ENCODE data around the gene ZNF827. TPM values are rescaled to one million over a fixed set of nuclear protein-coding genes. Genes with fewer than 3 reads are reported as not detected.
A peak's percentile ranks its signal among the peaks of the same experiment; 100 is the strongest.

ZNF827 gene
- polyA plus RNA-seq, 1 donor from 2014 or later = 6.5 TPM

- peaks cover 23% of the 10 kb centered on the region for H3K27me3 Mint-ChIP-seq
- H3K36me3 Mint-ChIP-seq = no peaks in the 10 kb centered on the region
- no peak overlapping the region for H3K27ac Mint-ChIP-seq
- H3K9me3 Mint-ChIP-seq = no peaks in the 10 kb centered on the region
- no peak overlapping the region for H3K4me3 Mint-ChIP-seq
- peaks cover 6 to 11% (median 8%) of the 10 kb centered on the region in 3 donors for H3K4me1 Mint-ChIP-seq
These were observed 208.6 kb downstream of the ZNF827 start for GRCh38 chr4:145730026-145730425.

DNA sequence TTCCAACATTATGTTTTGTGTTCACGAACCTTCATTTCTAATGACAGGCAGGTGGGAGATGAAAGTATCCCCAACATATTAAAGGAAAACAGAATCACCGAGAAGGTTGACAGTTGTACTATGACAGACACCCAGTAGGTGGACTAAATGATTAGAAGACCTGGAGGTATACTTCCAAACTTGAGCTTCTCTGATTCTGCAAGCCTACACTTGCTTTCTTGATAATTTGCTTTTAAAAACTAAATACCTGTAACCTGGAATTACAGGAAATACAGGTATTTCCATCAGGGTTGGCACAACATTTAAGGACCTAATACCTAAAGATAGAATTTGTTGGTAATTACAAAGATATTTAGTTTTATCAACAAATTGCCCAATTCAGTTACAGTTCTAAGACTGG, 215.3 kb downstream of the ZNF827 start:
- H3K36me3 Mint-ChIP-seq = no peaks in the 10 kb centered on the region
- peaks cover 0 to 5% (median 2%) of the 10 kb centered on the region in 3 donors for H3K4me1 Mint-ChIP-seq
- H3K4me3 Mint-ChIP-seq = no peak overlapping the region
- peaks cover 0 to 2% (median 0%) of the 10 kb centered on the region in 3 donors for H3K9me3 Mint-ChIP-seq
- no peak overlapping the region for H3K27ac Mint-ChIP-seq
- H3K27me3 Mint-ChIP-seq = peaks cover 14% of the 10 kb centered on the region

DNA sequence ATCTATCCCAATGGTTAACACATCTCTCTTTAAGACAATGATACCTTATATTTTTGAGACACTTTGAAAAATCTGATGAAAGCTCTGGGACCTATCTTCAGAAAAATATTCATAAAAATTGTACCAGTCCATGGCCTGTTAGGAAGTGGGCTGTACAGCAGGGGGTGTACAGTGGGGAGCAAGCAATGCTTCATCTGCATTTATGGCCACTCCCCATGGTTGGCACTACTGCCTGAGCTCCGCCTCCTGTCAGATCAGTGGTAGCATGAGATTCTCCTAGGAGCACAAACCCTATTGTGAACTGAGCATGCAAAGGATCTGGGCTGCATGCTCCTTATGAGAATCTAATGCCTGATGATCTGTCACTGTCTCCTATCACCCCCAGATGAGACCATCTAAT, 216.1 kb downstream of the ZNF827 start:
- H3K27me3 Mint-ChIP-seq = peaks cover 22% of the 10 kb centered on the region
- peaks cover 2% of the 10 kb centered on the region for H3K36me3 Mint-ChIP-seq
- no peak overlapping the region for H3K27ac Mint-ChIP-seq
- H3K9me3 Mint-ChIP-seq = peaks cover 0 to 3% (median 0%) of the 10 kb centered on the region in 3 donors
- H3K4me3 Mint-ChIP-seq = no peak overlapping the region
- H3K4me1 Mint-ChIP-seq = peaks cover 0 to 5% (median 2%) of the 10 kb centered on the region in 3 donors

- H3K4me1 Mint-ChIP-seq = peaks cover 0 to 5% (median 2%) of the 10 kb centered on the region in 3 donors
- H3K27me3 Mint-ChIP-seq = peaks cover 29% of the 10 kb centered on the region
These were observed 218.0 kb downstream of the ZNF827 start for GRCh38 chr4:145720656-145721055.

DNA sequence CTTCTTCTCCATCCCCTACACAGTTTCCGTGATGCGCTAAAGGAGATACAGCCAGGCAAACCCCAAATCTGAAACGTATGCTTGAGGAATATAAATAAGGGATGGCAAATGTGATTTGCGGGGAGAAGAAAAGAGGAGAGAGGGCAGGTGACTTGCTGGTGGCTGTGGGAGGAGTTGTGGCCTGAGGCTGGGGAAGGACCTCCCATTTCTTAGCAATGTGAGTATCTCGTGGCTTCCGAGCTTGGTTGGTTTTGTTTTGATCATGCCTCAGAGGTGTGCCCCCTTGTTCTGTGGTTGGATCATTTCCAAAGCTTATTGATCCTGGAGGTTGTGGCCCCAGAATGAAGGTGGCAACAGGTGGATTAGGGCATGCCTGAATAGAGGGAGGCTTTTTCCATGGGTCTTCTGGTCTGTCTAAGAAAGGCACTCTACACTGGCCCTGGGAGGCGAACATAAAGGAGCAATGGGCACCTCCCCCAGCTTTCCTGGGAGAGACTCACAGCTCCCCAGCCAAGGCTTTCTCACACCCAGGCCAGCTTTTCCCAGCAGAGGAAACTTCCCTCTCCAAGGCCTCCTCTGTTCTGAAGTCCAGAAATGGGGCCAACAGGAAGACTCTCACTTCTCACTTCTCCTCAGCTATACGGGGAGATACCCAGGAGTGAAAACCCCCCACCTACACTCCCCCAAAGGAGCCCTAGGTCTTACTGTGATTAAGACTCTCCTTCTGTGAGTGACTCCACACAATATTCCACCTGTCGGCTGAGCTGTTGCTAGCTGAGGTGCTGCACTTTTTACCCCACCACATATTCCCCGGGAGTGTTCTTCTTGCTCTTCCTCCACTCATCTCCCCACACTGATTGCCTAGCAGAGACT, 218.6 kb downstream of the ZNF827 start:
- H3K27me3 Mint-ChIP-seq = peaks cover 29% of the 10 kb centered on the region
- H3K36me3 Mint-ChIP-seq = peaks cover 2% of the 10 kb centered on the region
- H3K27ac Mint-ChIP-seq = no peak overlapping the region
- peaks cover 0 to 5% (median 2%) of the 10 kb centered on the region in 3 donors for H3K4me1 Mint-ChIP-seq
- H3K9me3 Mint-ChIP-seq = peaks cover 0 to 3% (median 0%) of the 10 kb centered on the region in 3 donors
- H3K4me3 Mint-ChIP-seq = peak overlapping the region in 2 of 4 donors; percentile 49 to 58

More at GRCh38 chr4:145720656-145721055, 218.0 kb downstream of the ZNF827 start:
- Mint-ChIP-seq H3K9me3 (peaks cover 0 to 3% (median 0%) of the 10 kb centered on the region in 3 donors), H3K36me3 (peaks cover 2% of the 10 kb centered on the region), H3K27ac (no peak overlapping the region), H3K4me3 (peak overlapping the region in 1 of 4 donors; percentile 58)

DNA sequence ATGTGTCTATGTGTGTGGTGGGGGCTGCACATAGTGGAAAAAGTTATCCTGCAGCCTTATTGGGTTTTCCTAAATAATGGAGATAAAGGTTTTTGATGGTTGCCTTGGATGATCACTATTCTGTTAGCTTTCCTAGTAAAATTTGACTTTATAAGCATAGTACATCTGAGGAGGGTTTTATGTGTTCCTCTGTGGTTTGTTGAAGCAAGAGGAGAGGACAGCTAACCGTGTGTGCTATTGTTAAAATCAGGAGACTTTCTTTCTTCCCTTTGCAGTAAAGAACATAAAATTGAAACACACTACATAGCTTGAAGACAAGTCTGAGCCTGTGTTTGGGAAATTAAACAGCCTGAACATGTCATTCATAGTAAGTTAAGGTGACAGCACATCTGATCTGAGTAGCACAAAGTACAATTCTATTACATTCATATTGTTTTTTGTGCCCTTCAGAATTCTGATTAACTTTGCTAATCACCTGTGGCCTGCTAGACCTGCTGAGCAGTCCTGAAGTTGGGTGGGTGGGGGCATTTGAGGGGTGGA, 221.9 kb downstream of the ZNF827 start:
- Mint-ChIP-seq H3K4me3 (no peak overlapping the region), H3K27ac (no peak overlapping the region), H3K9me3 (peaks cover 3 to 14% (median 7%) of the 10 kb centered on the region in 3 donors), H3K27me3 (peaks cover 34% of the 10 kb centered on the region), H3K36me3 (peaks cover 4% of the 10 kb centered on the region), H3K4me1 (peaks cover 0 to 5% (median 2%) of the 10 kb centered on the region in 3 donors)

- H3K27ac Mint-ChIP-seq = no peak overlapping the region
- no peak overlapping the region for H3K4me3 Mint-ChIP-seq
- peaks cover 6 to 18% (median 9%) of the 10 kb centered on the region in 3 donors for H3K9me3 Mint-ChIP-seq
- H3K36me3 Mint-ChIP-seq = peaks cover 4% of the 10 kb centered on the region
- H3K27me3 Mint-ChIP-seq = peaks cover 34% of the 10 kb centered on the region
- peaks cover 0 to 5% (median 2%) of the 10 kb centered on the region in 3 donors for H3K4me1 Mint-ChIP-seq
These were observed 222.4 kb downstream of the ZNF827 start for GRCh38 chr4:145716200-145716599.

GRCh38 chr4:145709843-145710242, 228.8 kb downstream of the ZNF827 start:
- Mint-ChIP-seq H3K27ac (no peak overlapping the region), H3K36me3 (peaks cover 7% of the 10 kb centered on the region), H3K9me3 (peaks cover 6 to 30% (median 17%) of the 10 kb centered on the region in 3 donors), H3K4me3 (no peak overlapping the region), H3K4me1 (no peaks in the 10 kb centered on the region), H3K27me3 (peaks cover 5% of the 10 kb centered on the region)

- Mint-ChIP-seq H3K4me3 (no peak overlapping the region), H3K36me3 (peaks cover 7% of the 10 kb centered on the region), H3K4me1 (no peaks in the 10 kb centered on the region), H3K27ac (peak overlapping the region in 1 of 3 donors; percentile 47), H3K27me3 (peaks cover under 1% of the 10 kb centered on the region), H3K9me3 (peaks cover 6 to 30% (median 17%) of the 10 kb centered on the region in 3 donors)
These were observed 229.3 kb downstream of the ZNF827 start for GRCh38 chr4:145709336-145709735.

Other genes with a start within 250 kb of the ZNF827 start
- gene LSM6, start 236.9 kb upstream of the ZNF827 start, polyA plus RNA-seq = 70.9 TPM